B cell (primary cell): ENCODE results near the gene SH3RF3. TPM values are rescaled to one million over a fixed set of nuclear protein-coding genes. Genes with fewer than 3 reads are reported as not detected.

Source experiments
- ATAC-seq: fragments of 200-7000 bp; cut with Tn5 transposase; one replicate; pipeline ENCODE4 v1.10.0; 2021; ENCODE audit warnings: low read depth, mild to moderate bottlenecking, moderate number of reproducible peaks, moderate library complexity
- CTCF ChIA-PET: fragments of 350-600 bp; sonication (Branson Sonifier 250); formaldehyde crosslinking; loops from one replicate; lab custom pipeline; 2021; ENCODE audit warnings: antibody characterized with exemption, inconsistent platforms; lab: Charles Lee
- POLR2A ChIA-PET: fragments of 350-600 bp; sonication (Branson Sonifier 250); formaldehyde crosslinking; loops from one replicate; lab custom pipeline; 2021; ENCODE audit warnings: antibody characterized with exemption; lab: Charles Lee
- DNase-seq: peaks from one replicate; pipeline ENCODE4 v3.0.0; 2013
- H2AFZ ChIP-seq: 2 replicates; pipeline ENCODE4 v1.6.1; 2012; ENCODE audit warnings: mild to moderate bottlenecking, low read depth, low read length; ENCODE audit not compliant: insufficient read depth, poor library complexity, severe bottlenecking
- H3K27ac ChIP-seq, 2 donors: 1 replicate in 1 of 2; 2 replicates in 1 of 2; pipeline ENCODE4 v1.5.1; 2012 to 2013; ENCODE audit warnings: low read length in 2 of 2, mild to moderate bottlenecking in 2 of 2, moderate library complexity in 1 of 2
- H3K27me3 ChIP-seq, 4 experiments: fragments of 200-600 bp in 1 of 4; sonication (generic) in 1 of 4; replicated peaks in 1 of 4; 1 replicate in 2 of 4; 2 replicates in 2 of 4; pipeline versions ENCODE4 v1.6.1 to v1.7.0; 2013 to 2016; ENCODE audit warnings: low read length in 3 of 4, mild to moderate bottlenecking in 2 of 4, mixed read lengths in 1 of 4, moderate library complexity in 1 of 4; ENCODE audit not compliant: insufficient read depth in 4 of 4, control insufficient read depth in 3 of 4; ENCODE audit errors: control extremely low read depth in 1 of 4
- H3K36me3 ChIP-seq, 2 experiments: replicated peaks in 1 of 2; 1 replicate in 1 of 2; 2 replicates in 1 of 2; pipeline versions ENCODE4 v1.6.1 to v1.7.1; 2013; ENCODE audit warnings: low read length in 1 of 2; ENCODE audit not compliant: insufficient read depth in 2 of 2, control insufficient read depth in 1 of 2; ENCODE audit errors: control extremely low read depth in 1 of 2, extremely low read depth in 1 of 2
- H3K4me1 ChIP-seq, 2 donors: fragments of 200-600 bp in 1 of 2; sonication (generic) in 1 of 2; 1 replicate in 1 of 2; 2 replicates in 1 of 2; pipeline versions ENCODE4 v1.5.1 to v1.6.1; 2013 to 2017; ENCODE audit warnings: low read length in 2 of 2; ENCODE audit not compliant: control insufficient read depth in 2 of 2, insufficient read depth in 2 of 2
- H3K4me2 ChIP-seq: replicated peaks from 2 replicates; pipeline ENCODE3; 2012; ENCODE audit warnings: mild to moderate bottlenecking, low read depth, low read length; ENCODE audit not compliant: poor library complexity, severe bottlenecking
- H3K4me3 ChIP-seq, 5 experiments: fragments of 200-600 bp in 1 of 5; sonication (generic) in 1 of 5; 1 replicate in 3 of 5; 2 replicates in 2 of 5; pipeline versions ENCODE4 v1.5.1 to v1.7.0; 2011 to 2016; ENCODE audit warnings: low read length in 4 of 5, mild to moderate bottlenecking in 4 of 5, low read depth in 2 of 5, control low read depth in 1 of 5, moderate library complexity in 1 of 5; ENCODE audit not compliant: insufficient read depth in 1 of 5; ENCODE audit errors: control extremely low read depth in 1 of 5, extremely low read depth in 1 of 5
- H3K79me2 ChIP-seq: fragments of 200-600 bp; sonication (generic); one replicate; pipeline ENCODE4 v1.6.0; 2016; ENCODE audit warnings: low read length; ENCODE audit not compliant: control insufficient read depth, insufficient read depth
- H3K9ac ChIP-seq: fragments of 200-600 bp; sonication (generic); 2 replicates; pipeline ENCODE4 v1.6.1; 2017; ENCODE audit warnings: mild to moderate bottlenecking, low read length, moderate library complexity
- H3K9me3 ChIP-seq, 3 donors: one replicate each; pipeline versions ENCODE4 v1.6.1 to v1.7.1; 2013; ENCODE audit warnings: low read length in 2 of 3; ENCODE audit not compliant: control insufficient read depth in 2 of 3, insufficient read depth in 1 of 3; ENCODE audit errors: control extremely low read depth in 1 of 3
- H4K20me1 ChIP-seq: 2 replicates; pipeline ENCODE4 v1.6.0; 2012; ENCODE audit warnings: mild to moderate bottlenecking, low read length; ENCODE audit not compliant: insufficient read depth, control insufficient read depth, poor library complexity, severe bottlenecking
- H3K27ac Mint-ChIP-seq: one replicate; pipeline ENCODE4 v1.8.0; 2021; ENCODE audit warnings: mixed read lengths
- H3K27me3 Mint-ChIP-seq: one replicate; pipeline ENCODE4 v1.8.0; 2021; ENCODE audit warnings: mixed read lengths
- H3K4me1 Mint-ChIP-seq: one replicate; pipeline ENCODE4 v1.8.0; 2021; ENCODE audit warnings: mixed read lengths
- H3K4me3 Mint-ChIP-seq: one replicate; pipeline ENCODE4 v1.8.0; 2021; ENCODE audit warnings: mixed read lengths
- H3K9me3 Mint-ChIP-seq: one replicate; pipeline ENCODE4 v1.8.0; 2022; ENCODE audit warnings: mixed read lengths; ENCODE audit not compliant: insufficient read depth
- CTCF ChIP-seq: fragments of 200-600 bp; IDR thresholded peaks from one replicate; pipeline ENCODE4 v1.8.0; 2022; ENCODE audit warnings: antibody characterized with exemption, mild to moderate bottlenecking
- EZH2 ChIP-seq: IDR thresholded peaks from 2 replicates; pipeline ENCODE4 v1.6.1; 2012; ENCODE audit warnings: borderline replicate concordance, low read depth, mild to moderate bottlenecking, moderate library complexity, low read length; ENCODE audit not compliant: insufficient read depth, poor library complexity, severe bottlenecking
- WGBS: methylation state at CpG from one replicate; pipeline ENCODE4 v1.1.5; 2013; ENCODE audit warnings: missing lambda C conversion rate; ENCODE audit not compliant: insufficient coverage; 5-methylcytosine and 5-hydroxymethylcytosine counted together
- intact Hi-C: fragments of 100-400 bp; cut with micrococcal nuclease; formaldehyde crosslinking; loops from one replicate; pipeline ENCODE4 v1.10.0; 2022
- polyA plus RNA-seq: library from polyadenylated mRNA; depleted of rRNA; stranded (reverse); fragments of >200 nt; gene quantifications from 2 replicates; pipeline ENCODE4 v1.2.3, GENCODE V29; 2012
- total RNA-seq, 2 donors: library from RNA; stranded (reverse); fragments of 120-200 nt in 1 of 2; gene quantifications; 1 replicate in 1 of 2; 2 replicates in 1 of 2; pipeline versions ENCODE4 v1.2.3 to v1.2.4, GENCODE V29; 2013 to 2022

The SH3RF3 gene
- total and polyA plus RNA-seq, 2 donors (not counting 1 experiment from before 2014, with no cell fraction given) = 0.07 to 1.2 TPM

DNA sequence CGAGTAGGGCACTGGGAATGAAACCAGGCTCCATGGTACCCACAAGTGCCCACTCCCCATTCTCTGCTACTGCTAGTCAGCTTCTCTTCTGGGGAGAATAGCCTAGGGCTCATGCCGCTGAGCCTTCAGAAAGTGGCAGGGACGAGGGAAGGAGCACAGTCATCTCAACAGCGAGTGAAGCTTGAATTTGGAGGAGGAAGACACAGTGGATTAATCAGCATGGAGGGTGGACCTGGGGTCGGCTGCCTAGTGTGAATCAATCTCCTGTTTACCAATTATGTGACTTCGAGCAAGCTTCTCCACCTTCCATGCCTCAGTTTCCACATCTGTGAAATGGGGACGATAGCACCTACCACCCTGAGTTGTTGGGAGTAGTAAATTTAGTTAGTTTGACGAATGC is 327.8 kb downstream of the SH3RF3 start:
- no peak overlapping the region for H2AFZ ChIP-seq
- no peaks in the 10 kb centered on the region for H3K4me1 ChIP-seq
- DNase-seq (no peak), ATAC-seq (no peak)
- H3K4me3 ChIP-seq = no peak overlapping the region
- Mint-ChIP-seq H3K4me1 (peaks cover 3% of the 10 kb centered on the region), H3K27ac (no peak overlapping the region), H3K4me3 (no peak overlapping the region), H3K27me3 (peaks cover 13% of the 10 kb centered on the region), H3K9me3 (no peaks in the 10 kb centered on the region)
- ChIA-PET CTCF (no interaction called here), POLR2A (no interaction called here)
- no peaks in the 10 kb centered on the region for H3K79me2 ChIP-seq
- no peak overlapping the region for H3K4me2 ChIP-seq
- TF ChIP-seq EZH2 (no peak), CTCF (no peak)
- H3K9ac ChIP-seq = no peak overlapping the region
- H3K27ac ChIP-seq = no peak overlapping the region
- H3K36me3 ChIP-seq = no peaks in the 10 kb centered on the region
- no peaks in the 10 kb centered on the region for H4K20me1 ChIP-seq
- WGBS = 83% methylated on average over 4 of the region's 8 CpGs
- no peaks in the 10 kb centered on the region for H3K27me3 ChIP-seq
- intact Hi-C loops = no loop called here
- H3K9me3 ChIP-seq = no peaks in the 10 kb centered on the region

DNA sequence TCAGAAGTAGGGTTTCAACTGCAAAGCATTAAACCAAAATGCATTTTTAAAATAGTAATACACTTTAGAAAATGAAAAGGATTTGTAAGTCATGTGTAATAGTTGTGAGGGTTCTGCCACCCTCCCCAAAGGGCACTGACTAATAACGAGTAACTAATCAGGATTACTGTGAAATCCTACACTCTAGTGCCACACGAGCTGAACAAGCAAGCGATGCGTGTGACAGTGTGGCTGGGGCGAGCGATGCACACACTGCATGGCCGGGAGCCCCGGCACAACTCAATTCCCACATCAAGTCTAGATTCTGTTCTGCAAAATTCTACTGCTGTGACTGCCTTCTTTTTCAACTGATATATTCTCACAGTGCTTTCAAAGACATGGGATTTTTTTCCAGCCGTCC is 328.4 kb downstream of the SH3RF3 start:
- WGBS = 53% methylated on average over 9 of the region's 9 CpGs
- H3K4me1 Mint-ChIP-seq = peaks cover 3% of the 10 kb centered on the region
- H3K9me3 Mint-ChIP-seq = no peaks in the 10 kb centered on the region
- Histone ChIP-seq H3K27ac (no peak overlapping the region), H3K9ac (no peak overlapping the region), H3K4me1 (no peaks in the 10 kb centered on the region), H3K36me3 (no peaks in the 10 kb centered on the region), H3K79me2 (no peaks in the 10 kb centered on the region), H2AFZ (no peak overlapping the region), H3K4me2 (no peak overlapping the region), H3K27me3 (no peaks in the 10 kb centered on the region), H3K9me3 (no peaks in the 10 kb centered on the region), H3K4me3 (no peak overlapping the region), H4K20me1 (no peaks in the 10 kb centered on the region)
- no peak overlapping the region for H3K27ac Mint-ChIP-seq
- no peak for ATAC-seq
- CTCF ChIA-PET = no interaction called here
- no peak for TF ChIP-seq EZH2
- no peak for TF ChIP-seq CTCF
- POLR2A ChIA-PET = no interaction called here
- intact Hi-C loops = no loop called here
- H3K4me3 Mint-ChIP-seq = no peak overlapping the region
- peaks cover 13% of the 10 kb centered on the region for H3K27me3 Mint-ChIP-seq
- no peak for DNase-seq
